Measurements from ENCODE around the gene SLC4A8. TPM values are rescaled to one million over a fixed set of nuclear protein-coding genes. Genes with fewer than 3 reads are reported as not detected.

Gene SLC4A8
- total and polyA plus RNA-seq, 9 of the 15 experiments (the other 6 are each of a cell fraction or from before 2014, with no cell fraction given) = 0.04 to 1.5 (median 0.12) TPM; not detected in 2

DNA sequence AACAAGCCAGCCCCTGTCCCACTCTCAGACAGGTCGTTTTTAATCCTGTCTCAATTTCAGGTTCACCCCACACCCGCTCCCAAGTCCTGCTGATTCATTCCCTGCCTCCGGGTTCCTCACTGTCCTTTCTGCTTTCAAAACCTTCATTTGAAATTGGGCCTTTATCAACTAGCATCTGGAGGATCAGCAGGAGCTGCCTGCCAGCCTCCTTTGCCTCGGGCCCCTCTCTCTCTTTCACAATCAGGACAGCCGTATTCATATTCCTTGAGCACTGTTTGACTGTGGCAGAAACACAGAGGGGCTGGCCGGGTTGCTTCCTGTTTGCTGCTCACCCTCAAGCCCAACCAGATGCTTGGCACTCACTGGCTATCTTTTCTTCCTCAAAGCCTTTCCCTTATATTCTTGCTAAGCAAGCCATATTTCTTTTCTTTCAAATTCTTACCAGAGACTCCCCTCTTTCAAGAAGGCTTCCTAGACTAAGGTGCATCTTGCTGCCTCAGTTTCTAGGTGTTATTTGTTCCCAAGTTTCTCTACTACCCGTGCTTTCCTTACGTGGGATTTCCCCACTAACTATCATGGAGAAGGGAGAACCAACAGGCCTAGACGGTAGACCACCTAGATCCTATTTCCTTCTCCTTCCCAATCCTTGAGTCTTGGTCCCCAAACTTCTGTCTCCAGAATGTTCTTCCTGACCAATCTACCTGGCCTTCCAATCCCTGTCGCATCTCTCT lies 36.4 kb upstream of the SLC4A8 start (continued):
- TF ChIP-seq, protein P1, sequence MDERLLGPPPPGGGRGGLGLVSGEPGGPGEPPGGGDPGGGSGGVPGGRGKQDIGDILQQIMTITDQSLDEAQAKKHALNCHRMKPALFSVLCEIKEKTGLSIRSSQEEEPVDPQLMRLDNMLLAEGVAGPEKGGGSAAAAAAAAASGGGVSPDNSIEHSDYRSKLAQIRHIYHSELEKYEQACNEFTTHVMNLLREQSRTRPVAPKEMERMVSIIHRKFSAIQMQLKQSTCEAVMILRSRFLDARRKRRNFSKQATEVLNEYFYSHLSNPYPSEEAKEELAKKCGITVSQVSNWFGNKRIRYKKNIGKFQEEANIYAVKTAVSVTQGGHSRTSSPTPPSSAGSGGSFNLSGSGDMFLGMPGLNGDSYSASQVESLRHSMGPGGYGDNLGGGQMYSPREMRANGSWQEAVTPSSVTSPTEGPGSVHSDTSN (CRISPR knock-in tag; IDR thresholded peaks at IDR 0.05; ENCODE audit: low read depth) = no peak
- TF ChIP-seq, protein P1 (tag; conservative IDR thresholded peaks at IDR 0.05; ENCODE audit: low read depth) = peak; percentile 37; the same call in 1 of the 2 replicates
- TF ChIP-seq NFIC (IDR thresholded peaks at IDR 0.05) (peak; percentile 48), LEF1 (IDR thresholded peaks at IDR 0.05) (peak; percentile 21; the same call in 1 of the 2 replicates), FOXM1 (IDR thresholded peaks at IDR 0.05; ENCODE audit: low read depth) (peak; percentile 51; the same call in 1 of the 2 replicates), FOXM1 (CRISPR knock-in tag; IDR thresholded peaks at IDR 0.05; ENCODE audit: low read depth) (no peak), EP300 (IDR thresholded peaks at IDR 0.05; ENCODE audit: low read length) (peak; percentile 62), PML (IDR thresholded peaks at IDR 0.05; ENCODE audit: low read length) (no peak), ZBTB8A (IDR thresholded peaks at IDR 0.05; ENCODE audit: partially characterized antibody) (no peak), ZNF23 (CRISPR knock-in tag; IDR thresholded peaks at IDR 0.05) (no peak), CXXC5 (CRISPR knock-in tag; IDR thresholded peaks at IDR 0.05) (peak; percentile 51; the same call in 1 of the 2 replicates), ZNF133 (CRISPR knock-in tag; IDR thresholded peaks at IDR 0.05) (no peak), SLC30A9 (CRISPR knock-in tag; IDR thresholded peaks at IDR 0.05) (no peak), ZNF316 (IDR thresholded peaks at IDR 0.05) (peak; percentile 82), MTA3 (IDR thresholded peaks at IDR 0.05; ENCODE audit: borderline replicate concordance) (peak; percentile 42), MYC (IDR thresholded peaks at IDR 0.05; ENCODE audit: low read depth, low read length) (0 out of 2 replicates have a peak, but pooled peaks have one; percentile 26), MYC (CRISPR knock-in tag; IDR thresholded peaks at IDR 0.05; ENCODE audit: borderline replicate concordance, low read depth) (no peak), SPI1 (IDR thresholded peaks at IDR 0.05; ENCODE audit: borderline replicate concordance, low read depth, low read length) (peak; percentile 51; the same call in 1 of the 2 replicates), C11orf30 (IDR thresholded peaks at IDR 0.05; ENCODE audit: low read depth) (peak; percentile 85), TAL1 (IDR thresholded peaks at IDR 0.05) (peak; percentile 59), PTBP1 (IDR thresholded peaks at IDR 0.05; ENCODE audit: low read depth, low read length) (no peak), NCOR1 (IDR thresholded peaks at IDR 0.05) (peak; percentile 48; the same call in 1 of the 2 replicates), ZNF282 (CRISPR knock-in tag; IDR thresholded peaks at IDR 0.05) (no peak)
- TF ChIP-seq, protein P2, sequence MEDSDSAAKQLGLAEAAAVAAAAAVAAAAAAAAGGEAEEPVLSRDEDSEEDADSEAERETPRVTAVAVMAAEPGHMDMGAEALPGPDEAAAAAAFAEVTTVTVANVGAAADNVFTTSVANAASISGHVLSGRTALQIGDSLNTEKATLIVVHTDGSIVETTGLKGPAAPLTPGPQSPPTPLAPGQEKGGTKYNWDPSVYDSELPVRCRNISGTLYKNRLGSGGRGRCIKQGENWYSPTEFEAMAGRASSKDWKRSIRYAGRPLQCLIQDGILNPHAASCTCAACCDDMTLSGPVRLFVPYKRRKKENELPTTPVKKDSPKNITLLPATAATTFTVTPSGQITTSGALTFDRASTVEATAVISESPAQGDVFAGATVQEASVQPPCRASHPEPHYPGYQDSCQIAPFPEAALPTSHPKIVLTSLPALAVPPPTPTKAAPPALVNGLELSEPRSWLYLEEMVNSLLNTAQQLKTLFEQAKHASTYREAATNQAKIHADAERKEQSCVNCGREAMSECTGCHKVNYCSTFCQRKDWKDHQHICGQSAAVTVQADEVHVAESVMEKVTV (CRISPR knock-in tag; IDR thresholded peaks at IDR 0.05) = no peak
- TF ChIP-seq, protein P3, sequence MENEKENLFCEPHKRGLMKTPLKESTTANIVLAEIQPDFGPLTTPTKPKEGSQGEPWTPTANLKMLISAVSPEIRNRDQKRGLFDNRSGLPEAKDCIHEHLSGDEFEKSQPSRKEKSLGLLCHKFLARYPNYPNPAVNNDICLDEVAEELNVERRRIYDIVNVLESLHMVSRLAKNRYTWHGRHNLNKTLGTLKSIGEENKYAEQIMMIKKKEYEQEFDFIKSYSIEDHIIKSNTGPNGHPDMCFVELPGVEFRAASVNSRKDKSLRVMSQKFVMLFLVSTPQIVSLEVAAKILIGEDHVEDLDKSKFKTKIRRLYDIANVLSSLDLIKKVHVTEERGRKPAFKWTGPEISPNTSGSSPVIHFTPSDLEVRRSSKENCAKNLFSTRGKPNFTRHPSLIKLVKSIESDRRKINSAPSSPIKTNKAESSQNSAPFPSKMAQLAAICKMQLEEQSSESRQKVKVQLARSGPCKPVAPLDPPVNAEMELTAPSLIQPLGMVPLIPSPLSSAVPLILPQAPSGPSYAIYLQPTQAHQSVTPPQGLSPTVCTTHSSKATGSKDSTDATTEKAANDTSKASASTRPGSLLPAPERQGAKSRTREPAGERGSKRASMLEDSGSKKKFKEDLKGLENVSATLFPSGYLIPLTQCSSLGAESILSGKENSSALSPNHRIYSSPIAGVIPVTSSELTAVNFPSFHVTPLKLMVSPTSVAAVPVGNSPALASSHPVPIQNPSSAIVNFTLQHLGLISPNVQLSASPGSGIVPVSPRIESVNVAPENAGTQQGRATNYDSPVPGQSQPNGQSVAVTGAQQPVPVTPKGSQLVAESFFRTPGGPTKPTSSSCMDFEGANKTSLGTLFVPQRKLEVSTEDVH (IDR thresholded peaks at IDR 0.05; ENCODE audit: low read depth, partially characterized antibody) = no peak

All from K562 (cell line).